Testis (tissue), 2 donors: ENCODE results near the gene SOS2.

ENCODE experiments used
- POLR2A ChIP-seq: fragments of 450-650 bp; IDR thresholded peaks from one replicate; pipeline ENCODE4 v1.6.1; 2017; ENCODE audit warnings: antibody characterized with exemption, mild to moderate bottlenecking, moderate library complexity
- TF ChIP-seq, protein P1 (sequence below), 3 experiments: fragments of 450-650 bp in 2 of 3; fragments of 200-600 bp in 1 of 3; sonication (generic) in 1 of 3; IDR thresholded peaks; one replicate each; pipeline ENCODE4 v1.5.1; 2016 to 2019; ENCODE audit warnings: antibody characterized with exemption in 3 of 3, mild to moderate bottlenecking in 2 of 3, moderate library complexity in 1 of 3

DNA sequence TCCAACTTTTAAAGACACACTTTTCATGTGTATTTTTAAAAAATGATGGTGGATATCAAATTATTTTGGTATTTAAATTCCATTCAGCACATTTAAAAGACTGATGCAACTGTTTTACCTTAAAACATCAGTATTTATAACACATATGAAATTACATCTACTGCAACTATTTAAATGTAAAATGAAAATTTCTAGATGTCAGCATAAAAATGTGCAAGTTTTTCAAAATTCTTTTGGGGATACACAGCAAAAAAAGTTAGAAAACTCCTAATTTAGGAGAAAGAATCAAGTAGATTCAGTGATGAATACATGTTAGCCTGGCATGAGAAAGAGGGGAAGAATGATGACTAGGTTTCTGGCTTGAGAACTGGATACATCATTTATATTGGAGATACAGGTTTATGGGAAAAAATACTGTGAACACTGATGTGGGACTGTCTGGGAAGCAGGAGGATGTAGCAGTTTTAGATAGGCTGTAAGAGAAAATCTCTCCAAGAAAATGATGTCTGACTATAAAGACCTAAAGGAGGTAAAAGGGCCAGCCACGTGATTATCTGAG is 9.2 kb downstream of the SOS2 start:
- TF ChIP-seq, protein P1, sequence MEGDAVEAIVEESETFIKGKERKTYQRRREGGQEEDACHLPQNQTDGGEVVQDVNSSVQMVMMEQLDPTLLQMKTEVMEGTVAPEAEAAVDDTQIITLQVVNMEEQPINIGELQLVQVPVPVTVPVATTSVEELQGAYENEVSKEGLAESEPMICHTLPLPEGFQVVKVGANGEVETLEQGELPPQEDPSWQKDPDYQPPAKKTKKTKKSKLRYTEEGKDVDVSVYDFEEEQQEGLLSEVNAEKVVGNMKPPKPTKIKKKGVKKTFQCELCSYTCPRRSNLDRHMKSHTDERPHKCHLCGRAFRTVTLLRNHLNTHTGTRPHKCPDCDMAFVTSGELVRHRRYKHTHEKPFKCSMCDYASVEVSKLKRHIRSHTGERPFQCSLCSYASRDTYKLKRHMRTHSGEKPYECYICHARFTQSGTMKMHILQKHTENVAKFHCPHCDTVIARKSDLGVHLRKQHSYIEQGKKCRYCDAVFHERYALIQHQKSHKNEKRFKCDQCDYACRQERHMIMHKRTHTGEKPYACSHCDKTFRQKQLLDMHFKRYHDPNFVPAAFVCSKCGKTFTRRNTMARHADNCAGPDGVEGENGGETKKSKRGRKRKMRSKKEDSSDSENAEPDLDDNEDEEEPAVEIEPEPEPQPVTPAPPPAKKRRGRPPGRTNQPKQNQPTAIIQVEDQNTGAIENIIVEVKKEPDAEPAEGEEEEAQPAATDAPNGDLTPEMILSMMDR (IDR thresholded peaks at IDR 0.05): no peak
- TF ChIP-seq POLR2A: no peak
